MM.1S (cell line): ENCODE measurements around the gene EBF3.

Source experiments
- DNase-seq: peaks from one replicate; pipeline ENCODE4 v3.0.0-alpha.2; 2015
- H2AFZ ChIP-seq: fragments of 300-600 bp; sonication (generic); 2 replicates; pipeline ENCODE4 v1.6.0; 2016; ENCODE audit warnings: antibody characterized with exemption, low read length
- H3F3A ChIP-seq: fragments of 300-600 bp; sonication (generic); 2 replicates; pipeline ENCODE4 v1.6.1; 2016; ENCODE audit warnings: mild to moderate bottlenecking, antibody characterized with exemption, low read length, moderate library complexity, mixed read lengths; ENCODE audit not compliant: insufficient read depth
- H3K27ac ChIP-seq: fragments of 300-600 bp; sonication (generic); 2 replicates; pipeline ENCODE4 v1.5.1; 2016; ENCODE audit warnings: mild to moderate bottlenecking, low read length
- H3K27me3 ChIP-seq: fragments of 300-600 bp; sonication (generic); replicated peaks from 2 replicates; pipeline ENCODE4 v1.6.0; 2016; ENCODE audit warnings: low read length; ENCODE audit not compliant: insufficient read depth
- H3K36me3 ChIP-seq: fragments of 300-600 bp; sonication (generic); replicated peaks from 2 replicates; pipeline ENCODE4 v1.6.1; 2016; ENCODE audit warnings: mild to moderate bottlenecking, low read length, mixed read lengths; ENCODE audit not compliant: insufficient read depth
- H3K4me1 ChIP-seq: fragments of 300-600 bp; sonication (generic); 2 replicates; pipeline ENCODE4 v1.6.1; 2016; ENCODE audit warnings: low read length, mixed read lengths
- H3K4me2 ChIP-seq: fragments of 300-600 bp; sonication (generic); 2 replicates; pipeline ENCODE4 v1.6.0; 2016; ENCODE audit warnings: low read depth, low read length
- H3K4me3 ChIP-seq: fragments of 300-600 bp; sonication (generic); 2 replicates; pipeline ENCODE4 v1.5.1; 2016; ENCODE audit warnings: low read length, mixed read lengths
- H3K79me2 ChIP-seq: fragments of 300-600 bp; sonication (generic); 2 replicates; pipeline ENCODE4 v1.6.1; 2016; ENCODE audit warnings: mixed run types, low read length, mixed read lengths
- H3K9ac ChIP-seq: fragments of 300-600 bp; sonication (generic); 2 replicates; pipeline ENCODE4 v1.6.1; 2016; ENCODE audit warnings: low read length, mixed read lengths
- H3K9me2 ChIP-seq: fragments of 300-600 bp; sonication (generic); replicated peaks from 2 replicates; pipeline ENCODE4 v1.6.1; 2016; ENCODE audit warnings: mild to moderate bottlenecking, low read length, mixed read lengths; ENCODE audit not compliant: insufficient read depth
- H3K9me3 ChIP-seq: fragments of 300-600 bp; sonication (generic); replicated peaks from 2 replicates; pipeline ENCODE4 v1.6.1; 2016; ENCODE audit warnings: mild to moderate bottlenecking, low read length, mixed read lengths; ENCODE audit not compliant: insufficient read depth
- H4K20me1 ChIP-seq: fragments of 300-600 bp; sonication (generic); 2 replicates; pipeline ENCODE4 v1.6.1; 2016; ENCODE audit warnings: mild to moderate bottlenecking, low read length, moderate library complexity, mixed read lengths; ENCODE audit not compliant: insufficient read depth
- EZH2 ChIP-seq: fragments of 300-600 bp; sonication (generic); optimal IDR thresholded peaks from 2 replicates; pipeline ENCODE3; 2017; ENCODE audit warnings: low read depth, mild to moderate bottlenecking, antibody characterized with exemption, low read length, mixed read lengths
- EZH2phosphoT487 ChIP-seq: fragments of 300-600 bp; sonication (generic); IDR thresholded peaks from 2 replicates; pipeline ENCODE4 v1.6.1; 2018; ENCODE audit warnings: antibody characterized with exemption, low read length
- TF ChIP-seq, protein P1 (sequence below): fragments of 300-600 bp; sonication (generic); IDR thresholded peaks from 2 replicates; pipeline ENCODE4 v1.5.1; 2016; ENCODE audit warnings: antibody characterized with exemption, low read length, mixed read lengths

EBF3 gene

DNA sequence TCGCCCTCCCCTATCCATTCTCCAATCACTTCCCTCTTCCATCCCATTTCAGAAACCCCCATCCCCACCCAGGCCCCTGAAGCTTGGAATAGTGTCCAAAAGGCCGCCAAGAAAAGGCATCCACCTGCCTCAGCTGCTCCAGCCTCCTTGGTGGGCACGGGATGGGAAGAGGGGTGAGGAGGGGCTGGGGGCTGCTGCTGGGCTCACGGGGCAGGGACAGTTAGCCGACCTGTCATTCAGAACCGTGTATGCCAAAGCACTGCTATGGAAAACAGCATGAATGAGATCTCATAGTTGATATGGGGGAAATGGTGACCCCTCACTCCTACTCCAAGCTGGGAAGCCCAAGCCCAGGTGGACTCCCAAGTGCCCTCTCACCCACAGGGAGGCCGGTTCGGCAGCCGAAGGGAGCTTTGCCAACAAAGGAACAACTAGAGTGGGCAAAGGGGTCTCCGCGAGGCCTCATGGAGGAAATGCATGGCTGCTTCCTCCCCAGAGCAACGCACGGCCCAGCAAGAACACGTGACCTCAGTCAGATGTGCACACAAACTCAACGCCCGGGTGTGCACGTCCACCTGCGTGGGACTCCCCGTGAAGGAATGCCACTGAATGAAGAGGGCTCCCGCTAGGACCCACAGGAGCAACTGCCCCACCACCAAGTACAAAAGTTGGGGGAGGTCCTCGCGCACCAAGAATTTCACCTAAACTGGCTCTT is 52.5 kb downstream of the EBF3 start:
- Histone ChIP-seq H3K4me2 (no peak overlapping the region), H2AFZ (no peak overlapping the region), H3K79me2 (no peaks in the 10 kb centered on the region), H3K9me3 (no peaks in the 10 kb centered on the region), H3K27ac (no peak overlapping the region), H3F3A (no peaks in the 10 kb centered on the region), H3K36me3 (no peaks in the 10 kb centered on the region), H3K4me3 (no peak overlapping the region), H3K27me3 (no peaks in the 10 kb centered on the region), H3K4me1 (no peaks in the 10 kb centered on the region), H4K20me1 (no peaks in the 10 kb centered on the region), H3K9me2 (no peaks in the 10 kb centered on the region), H3K9ac (no peak overlapping the region)
- TF ChIP-seq, protein P1, sequence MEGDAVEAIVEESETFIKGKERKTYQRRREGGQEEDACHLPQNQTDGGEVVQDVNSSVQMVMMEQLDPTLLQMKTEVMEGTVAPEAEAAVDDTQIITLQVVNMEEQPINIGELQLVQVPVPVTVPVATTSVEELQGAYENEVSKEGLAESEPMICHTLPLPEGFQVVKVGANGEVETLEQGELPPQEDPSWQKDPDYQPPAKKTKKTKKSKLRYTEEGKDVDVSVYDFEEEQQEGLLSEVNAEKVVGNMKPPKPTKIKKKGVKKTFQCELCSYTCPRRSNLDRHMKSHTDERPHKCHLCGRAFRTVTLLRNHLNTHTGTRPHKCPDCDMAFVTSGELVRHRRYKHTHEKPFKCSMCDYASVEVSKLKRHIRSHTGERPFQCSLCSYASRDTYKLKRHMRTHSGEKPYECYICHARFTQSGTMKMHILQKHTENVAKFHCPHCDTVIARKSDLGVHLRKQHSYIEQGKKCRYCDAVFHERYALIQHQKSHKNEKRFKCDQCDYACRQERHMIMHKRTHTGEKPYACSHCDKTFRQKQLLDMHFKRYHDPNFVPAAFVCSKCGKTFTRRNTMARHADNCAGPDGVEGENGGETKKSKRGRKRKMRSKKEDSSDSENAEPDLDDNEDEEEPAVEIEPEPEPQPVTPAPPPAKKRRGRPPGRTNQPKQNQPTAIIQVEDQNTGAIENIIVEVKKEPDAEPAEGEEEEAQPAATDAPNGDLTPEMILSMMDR, result no peak
- TF ChIP-seq EZH2phosphoT487, result no peak
- no peak for TF ChIP-seq EZH2
- DNase-seq, result no peak

DNA sequence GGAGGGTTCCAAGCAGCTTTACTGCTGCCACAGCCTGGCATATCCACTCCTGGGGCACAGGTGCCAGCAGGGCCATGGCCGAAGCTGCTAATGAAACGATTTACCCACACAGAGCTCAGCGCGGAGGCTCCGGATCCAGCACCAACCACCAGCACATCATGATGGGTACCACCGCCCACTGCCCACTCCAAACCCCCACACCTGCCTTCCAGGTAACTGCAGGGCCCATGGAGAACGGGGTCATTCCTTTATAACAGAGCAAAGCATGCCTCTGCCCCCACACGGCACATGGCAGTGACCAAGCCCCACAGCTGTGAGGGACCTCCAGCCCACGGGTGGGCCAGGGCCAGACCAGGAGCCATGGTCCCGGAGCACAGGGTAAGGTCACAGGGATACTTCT is 53.2 kb downstream of the EBF3 start:
- Histone ChIP-seq H3K4me2 (no peak overlapping the region), H3K27ac (no peak overlapping the region), H3K27me3 (no peaks in the 10 kb centered on the region), H3K9ac (no peak overlapping the region), H2AFZ (no peak overlapping the region), H3F3A (no peaks in the 10 kb centered on the region), H3K9me3 (no peaks in the 10 kb centered on the region), H3K9me2 (no peaks in the 10 kb centered on the region), H3K4me3 (no peak overlapping the region), H3K36me3 (no peaks in the 10 kb centered on the region), H4K20me1 (no peaks in the 10 kb centered on the region), H3K4me1 (no peaks in the 10 kb centered on the region), H3K79me2 (no peaks in the 10 kb centered on the region)
- no peak for TF ChIP-seq EZH2phosphoT487
- TF ChIP-seq EZH2, result no peak
- TF ChIP-seq, protein P1, result no peak
- no peak for DNase-seq

DNA sequence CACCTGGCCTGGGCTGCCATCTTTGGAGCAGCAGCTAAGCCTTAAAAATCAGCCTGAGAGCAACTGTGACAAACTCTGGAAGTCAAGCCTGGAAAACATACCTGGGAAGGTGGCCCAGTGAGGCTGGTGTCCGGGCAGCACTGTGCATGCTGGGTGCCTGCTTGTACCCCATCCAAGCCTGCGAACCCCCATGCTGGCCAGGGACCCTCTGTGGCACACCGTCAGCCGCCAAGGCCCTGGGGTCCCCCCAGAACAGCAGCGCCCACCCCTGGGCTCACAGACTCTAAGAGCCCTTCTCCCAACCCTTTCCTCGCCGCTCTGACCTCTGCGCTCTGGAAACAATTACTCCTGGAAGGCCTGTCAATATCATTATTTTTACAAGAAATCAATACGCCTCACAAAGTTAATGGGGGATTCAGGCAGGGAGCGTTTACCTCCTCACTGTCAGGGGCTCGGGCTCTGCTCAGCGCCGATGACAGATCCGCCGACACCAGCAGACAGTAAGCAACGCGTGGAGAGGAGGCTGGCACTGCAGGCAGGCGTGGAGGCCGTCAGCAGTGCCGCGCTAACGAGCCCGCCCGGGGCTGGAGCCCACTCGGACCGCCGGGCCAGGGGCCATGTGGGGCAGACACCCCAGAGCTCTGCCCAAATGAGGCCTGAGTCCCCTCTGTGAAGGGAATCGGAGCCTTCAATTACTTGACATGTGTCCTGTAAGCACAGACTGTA is 54.4 kb downstream of the EBF3 start:
- no peaks in the 10 kb centered on the region for H3K27me3 ChIP-seq

More for the DNA sequence above, 54.4 kb downstream of the EBF3 start:
- Histone ChIP-seq H3K4me1 (no peaks in the 10 kb centered on the region), H3K27ac (no peak overlapping the region), H3K4me3 (no peak overlapping the region), H3K36me3 (no peaks in the 10 kb centered on the region), H3F3A (no peaks in the 10 kb centered on the region), H3K9me3 (no peaks in the 10 kb centered on the region), H2AFZ (no peak overlapping the region), H4K20me1 (no peaks in the 10 kb centered on the region), H3K9me2 (no peaks in the 10 kb centered on the region), H3K9ac (no peak overlapping the region), H3K79me2 (no peaks in the 10 kb centered on the region), H3K4me2 (no peak overlapping the region)
- TF ChIP-seq, protein P1, result no peak
- TF ChIP-seq EZH2, result no peak
- TF ChIP-seq EZH2phosphoT487, result no peak
- no peak for DNase-seq
